Gastrocnemius medialis (tissue), 4 donors: Measurements from ENCODE around the gene THRB. TPM values are rescaled to one million over a fixed set of nuclear protein-coding genes. Genes with fewer than 3 reads are reported as not detected.
A peak's percentile ranks its signal among the peaks of the same experiment; 100 is the strongest.

Experiments used
- ATAC-seq, 2 donors: fragments of 150-250 bp; one replicate each; pipeline ENCODE4 v1.9.1; 2016
- DNase-seq, 2 donors: peaks; one replicate each; pipeline ENCODE4 v3.0.0-alpha.2; 2019
- H3K27ac ChIP-seq, 4 donors: fragments of 200-600 bp; sonication (generic); 1 replicate in 1 of 4; 2 replicates in 3 of 4; pipeline ENCODE4 v1.5.1; 2016 to 2018; ENCODE audit warnings: mild to moderate bottlenecking in 2 of 4, moderate library complexity in 1 of 4
- H3K27me3 ChIP-seq, 3 donors: fragments of 200-600 bp; sonication (generic) in 2 of 3; 1 replicate in 1 of 3; 2 replicates in 2 of 3; pipeline versions ENCODE4 v1.5.1 to v1.6.0; 2016 to 2019; ENCODE audit warnings: mild to moderate bottlenecking in 1 of 3, moderate library complexity in 1 of 3
- H3K36me3 ChIP-seq, 2 donors: fragments of 200-600 bp; sonication (generic) in 1 of 2; one replicate each; pipeline ENCODE4 v1.5.1; 2017 to 2018
- H3K4me1 ChIP-seq, 2 donors: fragments of 200-600 bp; sonication (generic) in 1 of 2; one replicate each; pipeline ENCODE4 v1.5.1; 2016 to 2017; ENCODE audit warnings: mild to moderate bottlenecking in 2 of 2
- H3K4me3 ChIP-seq, 4 donors: fragments of 200-600 bp; sonication (generic) in 3 of 4; 1 replicate in 1 of 4; 2 replicates in 3 of 4; pipeline ENCODE4 v1.5.1; 2016 to 2019; ENCODE audit warnings: mild to moderate bottlenecking in 2 of 4
- H3K9me3 ChIP-seq, 3 donors: fragments of 200-600 bp; sonication (generic) in 2 of 3; 1 replicate in 1 of 3; 2 replicates in 2 of 3; pipeline ENCODE4 v1.5.1; 2016 to 2019
- CTCF ChIP-seq, 5 experiments: fragments of 450-650 bp in 3 of 5; fragments of 200-600 bp in 2 of 5; sonication (generic) in 2 of 5; IDR thresholded peaks in 4 of 5; conservative IDR thresholded peaks in 1 of 5; 1 replicate in 4 of 5; 2 replicates in 1 of 5; pipeline ENCODE4 v1.5.1; 2016 to 2019; ENCODE audit warnings: antibody characterized with exemption in 5 of 5, mild to moderate bottlenecking in 3 of 5, moderate library complexity in 3 of 5
- POLR2A ChIP-seq, 2 donors: fragments of 450-650 bp; IDR thresholded peaks; one replicate each; pipeline ENCODE4 v1.6.1; 2017; ENCODE audit warnings: antibody characterized with exemption in 2 of 2, mild to moderate bottlenecking in 2 of 2, moderate library complexity in 2 of 2
- in situ Hi-C, 4 donors: fragments of 200-750 bp; cut with MboI; loops; one replicate each; pipeline versions ENCODE4 v1.15.0 to v1.8.0; 2017; ENCODE audit warnings: low sequenced_read_pairs in 4 of 4
- intact Hi-C: fragments of 100-400 bp; cut with DNase I; formaldehyde crosslinking; loops from one replicate; pipeline ENCODE4 v1.15.1; 2023; ENCODE audit warnings: low total_unique reads
- total RNA-seq, 4 donors: library from RNA; depleted of rRNA; stranded (reverse); fragments of >200 nt; gene quantifications; one replicate each; pipeline versions ENCODE4 v1.1.0 to v1.2.3, GENCODE V29; 2016

THRB gene
- total RNA-seq, 4 donors from 2014 or later = 20.1 to 60.0 (median 25.3) TPM

- Histone ChIP-seq H3K4me1 (peaks cover 19 to 27% of the 10 kb centered on the region in 2 donors), H3K9me3 (no peaks in the 10 kb centered on the region), H3K27me3 (no peaks in the 10 kb centered on the region), H3K4me3 (no peak overlapping the region), H3K27ac (no peak overlapping the region), H3K36me3 (no peaks in the 10 kb centered on the region)
- in situ Hi-C loops (no loop called here), intact Hi-C loops (no loop called here)
- ATAC-seq (no peak), DNase-seq (no peak)
- TF ChIP-seq POLR2A (IDR thresholded peaks at IDR 0.05) (no peak), CTCF (IDR thresholded peaks at IDR 0.05 in 4 of 5, conservative IDR thresholded peaks at IDR 0.05 in 1 of 5) (no peak)
Measured at GRCh38 chr3:24215502-24215901, 279.1 kb downstream of the THRB start.

- no peak overlapping the region for H3K27ac ChIP-seq
- no peaks in the 10 kb centered on the region for H3K9me3 ChIP-seq
- no peaks in the 10 kb centered on the region for H3K27me3 ChIP-seq
- H3K4me1 ChIP-seq = peaks cover 11 to 23% of the 10 kb centered on the region in 2 donors
- intact Hi-C loops = no loop called here
- no peaks in the 10 kb centered on the region for H3K36me3 ChIP-seq
- DNase-seq = no peak
- no peak for TF ChIP-seq CTCF (IDR thresholded peaks at IDR 0.05 in 4 of 5, conservative IDR thresholded peaks at IDR 0.05 in 1 of 5)
- TF ChIP-seq POLR2A (IDR thresholded peaks at IDR 0.05) = no peak
- no peak for ATAC-seq
- in situ Hi-C loops = no loop called here
- H3K4me3 ChIP-seq = no peak overlapping the region
Measured at GRCh38 chr3:24211381-24211780, 283.3 kb downstream of the THRB start.

- no peak for DNase-seq
- H3K9me3 ChIP-seq = no peaks in the 10 kb centered on the region
- H3K36me3 ChIP-seq = no peaks in the 10 kb centered on the region
- in situ Hi-C loops (no loop called here), intact Hi-C loops (no loop called here)
- H3K4me3 ChIP-seq = no peak overlapping the region
- no peaks in the 10 kb centered on the region for H3K27me3 ChIP-seq
- no peak overlapping the region for H3K27ac ChIP-seq
- ATAC-seq = no peak
- TF ChIP-seq POLR2A (IDR thresholded peaks at IDR 0.05) = no peak
- no peak for TF ChIP-seq CTCF (IDR thresholded peaks at IDR 0.05 in 4 of 5, conservative IDR thresholded peaks at IDR 0.05 in 1 of 5)
- H3K4me1 ChIP-seq = peaks cover 16 to 23% of the 10 kb centered on the region in 2 donors
Measured at GRCh38 chr3:24202071-24202470, 292.6 kb downstream of the THRB start.

GRCh38 chr3:24201301-24201700 is 293.3 kb downstream of the THRB start:
- ATAC-seq (no peak), DNase-seq (no peak)
- Histone ChIP-seq H3K9me3 (no peaks in the 10 kb centered on the region), H3K36me3 (no peaks in the 10 kb centered on the region), H3K27me3 (no peaks in the 10 kb centered on the region), H3K4me3 (no peak overlapping the region), H3K27ac (no peak overlapping the region), H3K4me1 (peaks cover 21 to 31% of the 10 kb centered on the region in 2 donors)
- TF ChIP-seq POLR2A (IDR thresholded peaks at IDR 0.05) (no peak), CTCF (IDR thresholded peaks at IDR 0.05 in 4 of 5, conservative IDR thresholded peaks at IDR 0.05 in 1 of 5) (no peak)
- in situ Hi-C loops (no loop called here), intact Hi-C loops (no loop called here)

GRCh38 chr3:24199775-24200247 is 294.8 kb downstream of the THRB start:
- TF ChIP-seq POLR2A (IDR thresholded peaks at IDR 0.05) (no peak), CTCF (IDR thresholded peaks at IDR 0.05 in 4 of 5, conservative IDR thresholded peaks at IDR 0.05 in 1 of 5) (no peak)
- no peak overlapping the region for H3K4me3 ChIP-seq
- DNase-seq (no peak), ATAC-seq (no peak)
- H3K4me1 ChIP-seq = peaks cover 35 to 44% of the 10 kb centered on the region in 2 donors
- no peaks in the 10 kb centered on the region for H3K36me3 ChIP-seq
- no peaks in the 10 kb centered on the region for H3K9me3 ChIP-seq
- H3K27me3 ChIP-seq = no peaks in the 10 kb centered on the region
- intact Hi-C loops (loop anchor here (5.0 kb wide), 3 partner anchors 57 to 347 kb away; partner anchors contain the start of gene THRB), in situ Hi-C loops (no loop called here)
- H3K27ac ChIP-seq = peak overlapping the region in 2 of 4 donors; percentile 30 to 88
